Uterus (tissue), 2 donors: ENCODE results near the gene MTX1.
"Not testable (repeated sequence)": the region's sequence is repeated elsewhere in the genome, so short reads cannot be mapped to it uniquely, and the experiment has no call there.

Experiments
- POLR2A ChIP-seq, 2 donors: fragments of 450-650 bp; IDR thresholded peaks; one replicate each; pipeline ENCODE4 v1.6.1; 2016; ENCODE audit warnings: antibody characterized with exemption in 2 of 2, mild to moderate bottlenecking in 1 of 2, moderate library complexity in 1 of 2
- TF ChIP-seq, protein P1 (sequence below), 4 experiments: fragments of 200-600 bp in 2 of 4; fragments of 450-650 bp in 2 of 4; sonication (generic) in 2 of 4; IDR thresholded peaks; one replicate each; pipeline ENCODE4 v1.5.1; 2016 to 2019; ENCODE audit warnings: antibody characterized with exemption in 4 of 4, mild to moderate bottlenecking in 2 of 4, moderate library complexity in 1 of 4

DNA sequence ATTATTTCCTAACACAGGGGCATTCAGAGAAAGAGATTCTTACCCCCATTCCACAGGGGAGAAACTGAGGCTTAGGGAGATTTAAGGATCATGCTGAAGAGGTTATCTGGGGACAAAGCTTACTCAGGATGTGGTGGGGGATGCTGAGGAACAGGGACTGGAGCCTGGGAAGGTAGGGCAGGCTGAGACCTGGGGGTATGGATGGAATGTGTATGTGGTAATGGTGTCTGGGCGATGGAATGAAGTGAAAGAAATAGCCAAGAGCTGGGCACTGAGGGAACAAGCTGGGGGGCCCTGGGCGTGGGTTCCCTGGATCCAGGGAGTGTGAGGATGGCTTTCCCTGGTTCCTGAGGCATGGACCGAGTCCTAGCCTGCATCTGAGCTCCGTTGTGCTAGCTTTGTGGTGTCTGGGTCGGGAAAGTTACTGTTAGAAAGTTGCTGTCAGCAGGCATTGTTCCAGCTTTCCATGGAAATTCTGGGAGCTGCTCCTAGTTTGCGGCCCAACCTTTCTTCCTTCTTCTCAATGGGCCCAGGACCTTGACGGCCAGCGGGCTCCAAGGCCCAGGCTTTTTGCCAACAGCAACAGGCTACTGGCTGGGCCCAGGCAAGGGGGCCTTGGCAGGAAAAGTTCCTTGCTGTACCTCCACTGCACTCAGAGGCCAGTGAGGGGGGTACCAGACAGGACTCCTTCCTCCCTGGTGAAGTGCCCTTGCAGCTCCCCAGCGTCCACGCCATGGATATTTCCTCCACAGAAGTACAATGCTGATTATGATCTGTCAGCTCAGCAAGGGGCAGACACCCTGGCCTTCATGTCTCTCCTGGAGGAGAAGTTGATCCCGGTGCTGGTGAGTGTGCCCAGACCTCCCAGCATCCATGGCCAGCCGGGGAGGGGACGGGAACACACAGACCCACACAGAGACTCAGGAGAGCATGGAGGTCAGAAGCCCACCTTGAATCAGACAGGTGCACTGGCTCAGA lies 23.8 kb downstream of the MTX1 start:
- TF ChIP-seq, protein P1, sequence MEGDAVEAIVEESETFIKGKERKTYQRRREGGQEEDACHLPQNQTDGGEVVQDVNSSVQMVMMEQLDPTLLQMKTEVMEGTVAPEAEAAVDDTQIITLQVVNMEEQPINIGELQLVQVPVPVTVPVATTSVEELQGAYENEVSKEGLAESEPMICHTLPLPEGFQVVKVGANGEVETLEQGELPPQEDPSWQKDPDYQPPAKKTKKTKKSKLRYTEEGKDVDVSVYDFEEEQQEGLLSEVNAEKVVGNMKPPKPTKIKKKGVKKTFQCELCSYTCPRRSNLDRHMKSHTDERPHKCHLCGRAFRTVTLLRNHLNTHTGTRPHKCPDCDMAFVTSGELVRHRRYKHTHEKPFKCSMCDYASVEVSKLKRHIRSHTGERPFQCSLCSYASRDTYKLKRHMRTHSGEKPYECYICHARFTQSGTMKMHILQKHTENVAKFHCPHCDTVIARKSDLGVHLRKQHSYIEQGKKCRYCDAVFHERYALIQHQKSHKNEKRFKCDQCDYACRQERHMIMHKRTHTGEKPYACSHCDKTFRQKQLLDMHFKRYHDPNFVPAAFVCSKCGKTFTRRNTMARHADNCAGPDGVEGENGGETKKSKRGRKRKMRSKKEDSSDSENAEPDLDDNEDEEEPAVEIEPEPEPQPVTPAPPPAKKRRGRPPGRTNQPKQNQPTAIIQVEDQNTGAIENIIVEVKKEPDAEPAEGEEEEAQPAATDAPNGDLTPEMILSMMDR (IDR thresholded peaks at IDR 0.05) = not testable (repeated sequence)
- TF ChIP-seq POLR2A (IDR thresholded peaks at IDR 0.05) = not testable (repeated sequence)
